Activated naive CD4-positive, alpha-beta T cell treated with anti-CD3 and anti-CD28 coated beads, Interleukin-2, amount 10 ng/mL, durations not matched to agents 7 days and 5 days (primary cell): ENCODE data around the gene NBL1.

Experiments
- CTCF ChIA-PET: fragments of 350-600 bp; sonication (Branson Sonifier 250); formaldehyde crosslinking; loops from one replicate; lab custom pipeline; 2021; ENCODE audit warnings: antibody characterized with exemption; lab: Charles Lee
- DNase-seq: peaks from one replicate; pipeline ENCODE4 v3.0.0-alpha.2; 2020
- H3K27ac Mint-ChIP-seq: one replicate; pipeline ENCODE4 v1.8.0; 2021; ENCODE audit warnings: mild to moderate bottlenecking, moderate library complexity, mixed read lengths
- H3K27me3 Mint-ChIP-seq: one replicate; pipeline ENCODE4 v1.8.0; 2021; ENCODE audit warnings: mild to moderate bottlenecking, mixed read lengths
- H3K36me3 Mint-ChIP-seq: one replicate; pipeline ENCODE4 v1.8.0; 2021; ENCODE audit warnings: mixed read lengths
- H3K4me1 Mint-ChIP-seq: one replicate; pipeline ENCODE4 v1.8.0; 2021; ENCODE audit warnings: mixed read lengths
- H3K4me3 Mint-ChIP-seq: one replicate; pipeline ENCODE4 v1.8.0; 2021; ENCODE audit warnings: mild to moderate bottlenecking, moderate library complexity, mixed read lengths
- H3K9me3 Mint-ChIP-seq: one replicate; pipeline ENCODE4 v1.8.0; 2021; ENCODE audit warnings: mixed read lengths

NBL1 gene

GRCh38 chr1:19658186-19658585 is 14.1 kb downstream of the NBL1 start:
- Mint-ChIP-seq H3K27me3 (peaks cover 27% of the 10 kb centered on the region), H3K4me1 (peaks cover 21% of the 10 kb centered on the region)

DNA sequence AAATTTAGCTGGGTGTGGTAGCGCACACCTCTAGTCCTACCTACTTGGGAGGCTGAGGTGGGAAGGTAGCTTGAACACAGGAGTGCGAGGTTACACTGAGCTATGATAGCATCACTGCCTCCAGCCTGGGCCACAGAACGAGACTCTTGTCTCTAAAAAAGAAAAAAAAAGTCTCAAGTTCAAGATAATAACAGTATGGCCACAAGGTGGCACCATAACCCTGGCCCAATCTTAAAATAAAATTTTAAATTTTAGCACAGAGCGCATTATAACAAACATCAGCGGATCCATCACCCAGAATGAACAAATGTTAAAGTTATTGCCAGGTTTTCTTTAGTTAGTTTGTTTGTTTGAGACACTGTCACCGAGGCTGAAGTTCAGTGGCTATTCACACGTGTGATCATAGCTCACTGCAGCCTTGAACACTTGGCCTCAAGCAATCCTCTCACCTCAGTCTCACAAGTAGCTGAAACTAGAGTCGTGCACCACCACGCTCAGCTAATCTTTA is 17.7 kb downstream of the NBL1 start:
- Mint-ChIP-seq H3K4me1 (peaks cover 28% of the 10 kb centered on the region), H3K4me3 (no peak overlapping the region), H3K27ac (no peak overlapping the region), H3K36me3 (no peaks in the 10 kb centered on the region), H3K9me3 (no peaks in the 10 kb centered on the region), H3K27me3 (peaks cover 60% of the 10 kb centered on the region)
- CTCF ChIA-PET: interaction anchor here (0.7 to 4.6 kb wide), 29 partner anchors 8 to 489 kb away, joined by 3 to 84 read pairs (median 3); no protein-coding TSS in a partner anchor
- DNase-seq: peak; percentile 61

More at GRCh38 chr1:19658186-19658585, 14.1 kb downstream of the NBL1 start:
- Mint-ChIP-seq H3K27ac (no peak overlapping the region), H3K36me3 (no peaks in the 10 kb centered on the region), H3K4me3 (no peak overlapping the region), H3K9me3 (no peaks in the 10 kb centered on the region)
- DNase-seq: no peak
- CTCF ChIA-PET: no interaction called here

DNA sequence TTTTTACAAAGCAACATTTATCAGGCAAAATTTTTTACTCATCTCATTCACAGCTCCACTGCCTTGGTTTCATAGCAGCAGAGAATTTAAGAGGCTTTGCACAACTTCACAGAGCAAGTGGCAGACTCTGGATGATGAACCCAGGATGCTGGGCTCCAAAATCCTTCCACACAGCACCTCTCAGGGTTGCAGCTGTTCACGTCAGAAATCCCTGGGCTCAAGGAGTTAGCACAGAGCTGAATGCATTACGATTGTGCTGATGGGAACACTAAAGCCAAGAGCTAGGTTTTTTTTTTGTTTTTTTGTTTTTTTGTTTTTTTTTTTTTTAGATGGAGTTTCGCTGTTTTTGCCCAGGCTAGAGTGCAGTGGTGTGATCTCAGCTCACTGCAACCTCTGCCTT is 18.2 kb downstream of the NBL1 start:
- Mint-ChIP-seq H3K9me3 (no peaks in the 10 kb centered on the region), H3K4me3 (no peak overlapping the region), H3K27ac (no peak overlapping the region), H3K27me3 (peaks cover 65% of the 10 kb centered on the region), H3K4me1 (peaks cover 28% of the 10 kb centered on the region), H3K36me3 (no peaks in the 10 kb centered on the region)
- CTCF ChIA-PET: interaction anchor here (0.7 to 4.6 kb wide), 21 partner anchors 9 to 488 kb away, joined by 3 to 84 read pairs (median 4); partner anchors contain the start of gene OTUD3
- no peak for DNase-seq

GRCh38 chr1:19664453-19665185 is 20.5 kb downstream of the NBL1 start, which contains the start of gene HTR6:
Gene HTR6 (plus strand): TSS chr1:19664875. CDS start chr1:19665754, 879 bp downstream.
- Mint-ChIP-seq H3K9me3 (no peaks in the 10 kb centered on the region), H3K27me3 (peaks cover 86% of the 10 kb centered on the region)

DNA sequence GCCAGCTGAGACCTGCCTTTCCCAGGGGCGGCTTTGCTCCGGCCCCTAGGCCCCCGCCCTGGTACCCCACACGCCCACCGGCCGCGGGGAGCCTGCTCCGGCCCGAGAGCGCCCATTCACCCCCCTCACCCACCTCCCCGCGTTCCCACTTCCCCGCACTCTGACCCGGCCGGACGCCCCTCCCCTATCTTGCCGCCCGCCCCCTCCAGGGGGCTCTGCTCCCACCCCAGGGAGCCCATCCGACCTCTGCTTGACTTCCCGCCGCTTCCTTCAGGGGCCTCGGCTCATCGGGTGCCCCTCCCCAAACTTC is 21.0 kb downstream of the NBL1 start:
- H3K4me1 Mint-ChIP-seq: peaks cover 19% of the 10 kb centered on the region
- no peak for DNase-seq
- H3K36me3 Mint-ChIP-seq: no peaks in the 10 kb centered on the region
- H3K9me3 Mint-ChIP-seq: no peaks in the 10 kb centered on the region
- no peak overlapping the region for H3K27ac Mint-ChIP-seq
- CTCF ChIA-PET: no interaction called here
- peaks cover 87% of the 10 kb centered on the region for H3K27me3 Mint-ChIP-seq
- peak overlapping the region; percentile 55 for H3K4me3 Mint-ChIP-seq

More at GRCh38 chr1:19664453-19665185, 20.5 kb downstream of the NBL1 start, which contains the start of gene HTR6:
- H3K27ac Mint-ChIP-seq: no peak within 1 kb of the TSS
- peak; percentile 49 for DNase-seq
- peaks cover 22% of the 10 kb centered on the region for H3K4me1 Mint-ChIP-seq
- CTCF ChIA-PET: no interaction called here
- H3K4me3 Mint-ChIP-seq: peak within 1 kb of the TSS; percentile 55
- H3K36me3 Mint-ChIP-seq: no peaks in the 10 kb centered on the region

- no peak for DNase-seq
- Mint-ChIP-seq H3K9me3 (no peaks in the 10 kb centered on the region), H3K27me3 (peaks cover 86% of the 10 kb centered on the region), H3K36me3 (no peaks in the 10 kb centered on the region), H3K27ac (no peak overlapping the region), H3K4me3 (peak overlapping the region; percentile 55), H3K4me1 (peaks cover 17% of the 10 kb centered on the region)
- CTCF ChIA-PET: no interaction called here
Measured at GRCh38 chr1:19665496-19666465, 21.7 kb downstream of the NBL1 start.

GRCh38 chr1:19668888-19669287 is 24.8 kb downstream of the NBL1 start:
- CTCF ChIA-PET: interaction anchor here (1.0 to 2.2 kb wide), 2 partner anchors 15 to 35 kb away, joined by 3 to 10 read pairs; no protein-coding TSS in a partner anchor
- peaks cover 72% of the 10 kb centered on the region for H3K27me3 Mint-ChIP-seq
- DNase-seq: no peak

DNA sequence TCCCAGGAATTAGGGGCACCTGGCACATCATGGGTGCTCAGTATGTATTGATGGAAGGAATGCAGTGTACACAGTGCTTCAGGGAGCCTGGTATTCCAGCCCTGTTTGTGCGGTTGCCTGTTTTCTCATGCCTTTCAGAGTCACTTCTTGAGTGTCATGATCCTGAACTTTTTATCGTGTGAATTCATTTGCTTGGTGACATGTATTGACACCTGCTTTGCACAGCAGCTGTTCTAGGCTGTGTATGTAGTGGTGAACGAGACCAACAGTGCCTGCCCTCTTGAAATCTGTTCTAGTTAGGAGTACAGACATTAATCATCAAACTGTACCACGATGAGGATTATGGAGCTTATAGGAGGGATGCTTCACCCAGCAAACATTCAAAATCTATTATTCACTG is 26.7 kb downstream of the NBL1 start:
- H3K4me3 Mint-ChIP-seq: no peak overlapping the region
- peaks cover 69% of the 10 kb centered on the region for H3K27me3 Mint-ChIP-seq
- H3K4me1 Mint-ChIP-seq: peaks cover 7% of the 10 kb centered on the region
- no peak overlapping the region for H3K27ac Mint-ChIP-seq
- no peak for DNase-seq
- H3K36me3 Mint-ChIP-seq: no peaks in the 10 kb centered on the region
- CTCF ChIA-PET: interaction anchor here (1.1 kb wide), 1 partner anchor 9 kb away, joined by 3 read pairs; no protein-coding TSS in a partner anchor
- H3K9me3 Mint-ChIP-seq: no peaks in the 10 kb centered on the region

More at GRCh38 chr1:19668888-19669287, 24.8 kb downstream of the NBL1 start:
- Mint-ChIP-seq H3K9me3 (no peaks in the 10 kb centered on the region), H3K36me3 (no peaks in the 10 kb centered on the region), H3K4me1 (peaks cover 13% of the 10 kb centered on the region), H3K4me3 (no peak overlapping the region), H3K27ac (no peak overlapping the region)

- H3K4me1 Mint-ChIP-seq: no peaks in the 10 kb centered on the region
- H3K4me3 Mint-ChIP-seq: no peak overlapping the region
- no peak for DNase-seq
- CTCF ChIA-PET: interaction anchor here (1.9 kb wide), 1 partner anchor 32 kb away, joined by 6 read pairs; no protein-coding TSS in a partner anchor
- no peaks in the 10 kb centered on the region for H3K9me3 Mint-ChIP-seq
- no peak overlapping the region for H3K27ac Mint-ChIP-seq
- H3K36me3 Mint-ChIP-seq: no peaks in the 10 kb centered on the region
- peaks cover 63% of the 10 kb centered on the region for H3K27me3 Mint-ChIP-seq
Measured at GRCh38 chr1:19672237-19672636, 28.1 kb downstream of the NBL1 start.

DNA sequence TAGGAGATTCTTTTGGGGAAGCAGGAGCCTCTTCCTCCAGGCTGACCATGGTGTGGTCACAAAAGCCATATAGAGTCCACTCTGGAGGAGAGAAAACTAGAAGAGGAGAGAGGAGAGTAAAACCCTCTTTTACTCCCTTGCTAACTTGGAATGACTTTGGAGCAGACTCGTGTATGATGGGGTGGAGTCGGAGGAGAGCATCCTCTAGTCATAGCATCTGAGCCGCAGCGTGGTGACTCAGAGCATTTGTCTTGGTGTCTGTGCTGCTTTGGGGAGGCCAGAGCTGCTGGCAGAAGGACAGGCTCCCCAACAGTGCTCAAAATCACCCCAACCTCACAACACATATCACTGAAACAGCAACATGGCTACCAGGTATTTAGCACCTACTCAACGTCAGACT is 31.7 kb downstream of the NBL1 start:
- DNase-seq: no peak
- Mint-ChIP-seq H3K27ac (no peak overlapping the region), H3K4me3 (no peak overlapping the region), H3K9me3 (no peaks in the 10 kb centered on the region), H3K36me3 (no peaks in the 10 kb centered on the region), H3K4me1 (no peaks in the 10 kb centered on the region), H3K27me3 (peaks cover 34% of the 10 kb centered on the region)
- CTCF ChIA-PET: no interaction called here

DNA sequence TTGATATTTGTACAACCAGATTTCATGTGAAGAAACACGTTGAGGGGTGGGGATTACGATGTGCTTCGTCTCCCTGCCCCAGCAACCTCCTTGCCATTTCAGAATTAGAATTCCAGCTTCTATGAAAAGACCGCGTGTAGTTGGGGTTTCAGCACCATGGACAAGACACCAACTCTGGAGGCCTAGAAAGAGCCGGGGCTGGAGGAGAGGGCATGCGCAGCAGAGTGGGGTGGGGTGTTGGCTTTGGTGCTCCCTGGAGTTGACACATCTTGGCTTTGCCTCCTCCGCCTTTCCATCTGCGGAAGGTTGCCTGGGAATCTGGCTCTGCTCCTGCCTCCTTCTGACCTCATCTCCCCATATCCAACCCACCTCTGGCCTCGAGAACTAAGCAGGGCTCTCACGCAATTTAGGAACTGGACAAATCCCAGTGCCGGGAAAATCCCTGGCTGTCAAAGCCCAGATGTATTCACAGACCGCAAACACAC is 32.4 kb downstream of the NBL1 start:
- peak; percentile 60 for DNase-seq
- H3K4me3 Mint-ChIP-seq: no peak overlapping the region
- H3K9me3 Mint-ChIP-seq: no peaks in the 10 kb centered on the region
- CTCF ChIA-PET: interaction anchor here (1.6 to 2.9 kb wide), 2 partner anchors 18 to 27 kb away, joined by 3 to 11 read pairs; no protein-coding TSS in a partner anchor
- peaks cover 31% of the 10 kb centered on the region for H3K27me3 Mint-ChIP-seq
- no peak overlapping the region for H3K27ac Mint-ChIP-seq
- no peaks in the 10 kb centered on the region for H3K36me3 Mint-ChIP-seq
- H3K4me1 Mint-ChIP-seq: no peaks in the 10 kb centered on the region

DNA sequence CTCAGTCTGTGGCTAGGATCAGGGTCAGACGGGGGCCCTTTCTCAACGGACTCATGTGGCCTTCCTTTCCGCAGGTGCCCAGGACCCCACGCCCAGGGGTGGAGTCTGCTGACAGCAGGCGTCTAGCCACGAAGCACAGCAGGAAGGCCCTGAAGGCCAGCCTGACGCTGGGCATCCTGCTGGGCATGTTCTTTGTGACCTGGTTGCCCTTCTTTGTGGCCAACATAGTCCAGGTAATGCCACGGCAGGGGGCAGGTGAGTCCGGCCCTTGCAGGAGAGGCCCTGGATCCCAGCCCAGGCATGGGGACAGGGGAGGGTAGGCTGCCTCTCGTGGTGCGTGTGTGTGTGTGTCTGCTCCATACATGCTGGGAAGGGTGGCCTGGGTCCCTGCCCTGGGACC is 34.4 kb downstream of the NBL1 start:
- Mint-ChIP-seq H3K27ac (no peak overlapping the region), H3K36me3 (no peaks in the 10 kb centered on the region), H3K4me1 (no peaks in the 10 kb centered on the region), H3K27me3 (peaks cover 21% of the 10 kb centered on the region), H3K4me3 (no peak overlapping the region), H3K9me3 (no peaks in the 10 kb centered on the region)
- CTCF ChIA-PET: interaction anchor here (2.9 kb wide), 1 partner anchor 25 kb away, joined by 11 read pairs; no protein-coding TSS in a partner anchor
- no peak for DNase-seq

GRCh38 chr1:19678931-19679453 is 34.9 kb downstream of the NBL1 start:
- Mint-ChIP-seq H3K4me3 (no peak overlapping the region), H3K27ac (no peak overlapping the region), H3K27me3 (peaks cover 21% of the 10 kb centered on the region), H3K9me3 (no peaks in the 10 kb centered on the region), H3K36me3 (no peaks in the 10 kb centered on the region), H3K4me1 (no peaks in the 10 kb centered on the region)
- CTCF ChIA-PET: interaction anchor here (2.9 kb wide), 1 partner anchor 25 kb away, joined by 11 read pairs; no protein-coding TSS in a partner anchor
- no peak for DNase-seq
